ENCODE measurements around the gene DST. TPM values are rescaled to one million over a fixed set of nuclear protein-coding genes. Genes with fewer than 3 reads are reported as not detected.

Gene DST
- total and polyA plus RNA-seq, 11 donors, result 107 to 607 (median 366) TPM

DNA sequence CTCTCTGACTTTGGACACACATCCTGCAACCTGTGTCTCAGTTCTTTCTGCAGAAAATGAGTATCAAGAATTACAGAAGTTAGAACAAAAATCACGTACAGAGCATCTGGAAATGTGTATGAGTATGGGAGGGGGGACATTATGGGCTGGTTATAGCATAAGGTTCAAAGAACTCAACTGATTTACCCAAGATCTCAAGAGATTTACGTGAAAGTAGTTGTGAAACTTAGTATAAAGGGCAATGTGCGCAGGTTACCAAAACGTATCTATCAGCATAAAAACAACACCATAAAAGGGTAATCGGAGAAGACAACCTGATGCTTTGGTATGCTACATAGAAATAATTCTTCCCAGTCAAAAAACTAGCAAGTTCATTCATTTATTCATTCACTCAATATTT is 15.6 kb upstream of the DST start:
- no peak overlapping the region for H3K27ac ChIP-seq
- no peak for TF ChIP-seq POLR2A (IDR thresholded peaks at IDR 0.05)
- TF ChIP-seq, protein P1, sequence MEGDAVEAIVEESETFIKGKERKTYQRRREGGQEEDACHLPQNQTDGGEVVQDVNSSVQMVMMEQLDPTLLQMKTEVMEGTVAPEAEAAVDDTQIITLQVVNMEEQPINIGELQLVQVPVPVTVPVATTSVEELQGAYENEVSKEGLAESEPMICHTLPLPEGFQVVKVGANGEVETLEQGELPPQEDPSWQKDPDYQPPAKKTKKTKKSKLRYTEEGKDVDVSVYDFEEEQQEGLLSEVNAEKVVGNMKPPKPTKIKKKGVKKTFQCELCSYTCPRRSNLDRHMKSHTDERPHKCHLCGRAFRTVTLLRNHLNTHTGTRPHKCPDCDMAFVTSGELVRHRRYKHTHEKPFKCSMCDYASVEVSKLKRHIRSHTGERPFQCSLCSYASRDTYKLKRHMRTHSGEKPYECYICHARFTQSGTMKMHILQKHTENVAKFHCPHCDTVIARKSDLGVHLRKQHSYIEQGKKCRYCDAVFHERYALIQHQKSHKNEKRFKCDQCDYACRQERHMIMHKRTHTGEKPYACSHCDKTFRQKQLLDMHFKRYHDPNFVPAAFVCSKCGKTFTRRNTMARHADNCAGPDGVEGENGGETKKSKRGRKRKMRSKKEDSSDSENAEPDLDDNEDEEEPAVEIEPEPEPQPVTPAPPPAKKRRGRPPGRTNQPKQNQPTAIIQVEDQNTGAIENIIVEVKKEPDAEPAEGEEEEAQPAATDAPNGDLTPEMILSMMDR (IDR thresholded peaks at IDR 0.05), result no peak
- intact Hi-C loops (cut with DNase I), result no loop called here
- H3K27me3 ChIP-seq, result no peaks in the 10 kb centered on the region
- DNase-seq, result no peak
- no peaks in the 10 kb centered on the region for H3K9me3 ChIP-seq
- H3K36me3 ChIP-seq, result peaks cover 0 to 3% (median 0%) of the 10 kb centered on the region in 9 donors
- ATAC-seq, result no peak
- H3K4me3 ChIP-seq, result no peak overlapping the region
- WGBS, 4 donors, result 90 to 96% (median 95%) methylated on average over 5 of the region's 5 CpGs
- H3K4me1 ChIP-seq, result peaks cover 4 to 73% (median 37%) of the 10 kb centered on the region in 12 donors

DNA sequence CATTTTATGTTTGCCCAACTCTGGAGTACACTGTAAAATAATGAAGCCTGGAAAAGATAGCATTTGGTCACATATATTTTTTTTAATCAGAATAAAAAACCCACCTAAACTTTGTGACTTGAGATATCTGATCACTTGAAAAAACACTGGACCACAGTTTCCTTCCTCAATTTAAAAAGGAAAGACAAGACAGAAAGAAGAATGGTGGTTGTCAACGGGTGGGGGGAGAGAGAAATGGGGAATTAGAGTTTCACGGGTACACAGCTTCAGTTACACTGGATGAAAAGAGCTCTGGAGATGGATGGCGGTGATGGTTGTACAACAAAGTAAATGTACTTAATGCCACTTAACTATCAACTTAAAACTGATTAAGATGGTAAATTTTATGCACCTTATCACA is 14.7 kb upstream of the DST start:
- peaks cover 0 to 3% (median 0%) of the 10 kb centered on the region in 9 donors for H3K36me3 ChIP-seq
- ATAC-seq (no peak), DNase-seq (no peak)
- intact Hi-C loops (cut with DNase I), result no loop called here
- H3K27me3 ChIP-seq, result no peaks in the 10 kb centered on the region
- H3K27ac ChIP-seq, result peak overlapping the region in 1 of 12 donors; percentile 55
- no peak overlapping the region for H3K4me3 ChIP-seq
- H3K4me1 ChIP-seq, result peaks cover 4 to 75% (median 40%) of the 10 kb centered on the region in 12 donors
- H3K9me3 ChIP-seq, result no peaks in the 10 kb centered on the region
- WGBS, 4 donors, result 79 to 85% (median 81%) methylated on average over 3 of the region's 3 CpGs
- TF ChIP-seq, protein P1 (IDR thresholded peaks at IDR 0.05), result no peak
- no peak for TF ChIP-seq POLR2A (IDR thresholded peaks at IDR 0.05)

DNA sequence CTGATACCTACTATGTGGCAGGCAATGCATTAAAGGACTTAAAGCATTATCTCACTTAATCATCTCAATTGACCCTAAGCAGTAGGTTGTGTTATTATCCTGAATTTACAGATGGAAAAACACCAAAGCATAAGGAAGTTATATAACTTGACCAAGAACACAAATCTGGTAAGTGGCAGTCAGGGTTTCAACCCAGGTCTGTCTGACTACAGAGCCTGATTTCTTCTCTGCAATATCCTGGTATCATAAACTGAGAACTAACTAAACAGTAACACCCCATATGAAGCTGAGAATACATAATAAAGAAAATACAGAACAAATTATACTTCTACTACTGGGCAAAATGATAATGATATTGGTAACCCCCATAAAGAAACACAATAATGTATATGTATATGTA is 13.8 kb upstream of the DST start:
- H3K36me3 ChIP-seq, result peaks cover 0 to 3% (median 0%) of the 10 kb centered on the region in 9 donors
- peak overlapping the region in 6 of 12 donors; percentile 0 to 55 (median 22) for H3K27ac ChIP-seq
- DNase-seq (no peak), ATAC-seq (no peak)
- TF ChIP-seq POLR2A (IDR thresholded peaks at IDR 0.05), result no peak
- TF ChIP-seq, protein P1 (IDR thresholded peaks at IDR 0.05), result no peak
- intact Hi-C loops (cut with DNase I), result no loop called here
- no peaks in the 10 kb centered on the region for H3K9me3 ChIP-seq
- no peaks in the 10 kb centered on the region for H3K27me3 ChIP-seq
- H3K4me1 ChIP-seq, result peaks cover 4 to 80% (median 46%) of the 10 kb centered on the region in 12 donors
- H3K4me3 ChIP-seq, result no peak overlapping the region

DNA sequence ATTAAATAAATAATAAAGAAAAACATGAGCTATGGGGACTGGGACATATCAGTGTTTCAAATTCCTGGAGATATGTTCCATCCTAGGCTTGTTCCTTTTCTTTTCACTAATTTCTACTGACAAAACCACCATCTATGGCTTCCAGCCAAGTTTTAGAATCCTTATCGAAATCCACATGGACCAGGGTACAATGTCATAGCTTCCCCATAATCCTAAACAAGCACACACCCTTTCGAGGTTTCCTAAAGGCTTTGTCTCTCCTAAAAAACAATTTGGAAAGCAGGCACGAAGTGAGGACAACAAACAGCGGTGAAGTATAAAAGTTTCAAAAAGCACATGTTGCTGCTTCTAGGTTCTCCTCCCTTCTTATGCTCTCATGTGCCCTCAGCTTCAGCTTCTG is 13.3 kb upstream of the DST start:
- H3K27ac ChIP-seq, result peak overlapping the region in 6 of 12 donors; percentile 0 to 55 (median 22)
- intact Hi-C loops (cut with DNase I), result no loop called here
- H3K4me1 ChIP-seq, result peaks cover 4 to 75% (median 47%) of the 10 kb centered on the region in 12 donors

More for the DNA sequence above, 13.3 kb upstream of the DST start:
- ATAC-seq (peak in 1 of 4 donors; percentile 30), DNase-seq (no peak)
- Histone ChIP-seq H3K9me3 (no peaks in the 10 kb centered on the region), H3K27me3 (no peaks in the 10 kb centered on the region), H3K36me3 (peaks cover 0 to 4% (median 0%) of the 10 kb centered on the region in 9 donors), H3K4me3 (no peak overlapping the region)
- TF ChIP-seq, protein P1 (IDR thresholded peaks at IDR 0.05), result no peak
- TF ChIP-seq POLR2A (IDR thresholded peaks at IDR 0.05), result no peak
- 16 to 33% (median 24%) methylated on average over 4 of the region's 4 CpGs for WGBS, 4 donors

Measured in heart left ventricle (tissue), 16 donors.